WERI-Rb-1 (cell line): ENCODE data around the gene NMNAT1.
A peak's percentile ranks its signal among the peaks of the same experiment; 100 is the strongest.
"Not testable (repeated sequence)": the region's sequence is repeated elsewhere in the genome, so short reads cannot be mapped to it uniquely, and the experiment has no call there.

Experiments
- DNase-seq: peaks from one replicate; pipeline ENCODE4 v3.0.0-alpha.2; 2020
- H3K27ac ChIP-seq: fragments of 250-450 bp; sonication (Bioruptor Pico); 2 replicates; pipeline ENCODE4 v1.5.1; 2020; ENCODE audit warnings: mild to moderate bottlenecking, moderate library complexity
- H3K27me3 ChIP-seq: fragments of 250-450 bp; sonication (Bioruptor Pico); 2 replicates; pipeline ENCODE4 v1.5.1; 2021; ENCODE audit warnings: mild to moderate bottlenecking, low read depth, moderate library complexity; ENCODE audit not compliant: insufficient read depth, severe bottlenecking
- H3K36me3 ChIP-seq: fragments of 250-450 bp; sonication (Bioruptor Pico); 2 replicates; pipeline ENCODE4 v1.5.1; 2020; ENCODE audit warnings: mild to moderate bottlenecking, moderate library complexity
- H3K4me3 ChIP-seq: 2 replicates; pipeline ENCODE4 v1.5.1; 2011; ENCODE audit warnings: low read depth, mild to moderate bottlenecking, control low read depth, low read length
- H3K9me3 ChIP-seq: fragments of 250-450 bp; sonication (Bioruptor Pico); 2 replicates; pipeline ENCODE4 v1.5.1; 2021; ENCODE audit warnings: mild to moderate bottlenecking, moderate library complexity; ENCODE audit not compliant: severe bottlenecking
- TF ChIP-seq, protein P1 (sequence below): IDR thresholded peaks from 2 replicates; pipeline ENCODE4 v1.5.1; 2011; ENCODE audit warnings: low read depth, mild to moderate bottlenecking, control low read depth, inconsistent platforms, low read length

NMNAT1 gene

DNA sequence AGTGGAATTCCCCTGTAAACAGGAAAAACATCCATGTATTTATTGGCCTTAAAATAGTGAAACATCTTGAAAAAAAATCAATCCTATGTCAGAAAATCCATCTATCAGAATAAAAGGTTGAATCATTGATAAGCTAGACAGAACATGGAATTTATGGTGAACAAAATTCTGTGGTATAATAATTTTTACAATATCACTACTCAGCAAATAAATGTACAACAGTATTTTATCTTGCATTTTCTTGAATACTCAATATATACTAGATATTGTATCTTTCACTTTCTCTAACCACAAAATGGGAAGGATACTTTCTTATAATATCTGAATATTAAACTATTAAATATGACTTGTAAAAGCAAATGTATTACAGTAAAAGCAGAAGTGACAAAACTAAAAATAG, 83.8 kb downstream of the NMNAT1 start:
- H3K27me3 ChIP-seq = no peaks in the 10 kb centered on the region
- TF ChIP-seq, protein P1, sequence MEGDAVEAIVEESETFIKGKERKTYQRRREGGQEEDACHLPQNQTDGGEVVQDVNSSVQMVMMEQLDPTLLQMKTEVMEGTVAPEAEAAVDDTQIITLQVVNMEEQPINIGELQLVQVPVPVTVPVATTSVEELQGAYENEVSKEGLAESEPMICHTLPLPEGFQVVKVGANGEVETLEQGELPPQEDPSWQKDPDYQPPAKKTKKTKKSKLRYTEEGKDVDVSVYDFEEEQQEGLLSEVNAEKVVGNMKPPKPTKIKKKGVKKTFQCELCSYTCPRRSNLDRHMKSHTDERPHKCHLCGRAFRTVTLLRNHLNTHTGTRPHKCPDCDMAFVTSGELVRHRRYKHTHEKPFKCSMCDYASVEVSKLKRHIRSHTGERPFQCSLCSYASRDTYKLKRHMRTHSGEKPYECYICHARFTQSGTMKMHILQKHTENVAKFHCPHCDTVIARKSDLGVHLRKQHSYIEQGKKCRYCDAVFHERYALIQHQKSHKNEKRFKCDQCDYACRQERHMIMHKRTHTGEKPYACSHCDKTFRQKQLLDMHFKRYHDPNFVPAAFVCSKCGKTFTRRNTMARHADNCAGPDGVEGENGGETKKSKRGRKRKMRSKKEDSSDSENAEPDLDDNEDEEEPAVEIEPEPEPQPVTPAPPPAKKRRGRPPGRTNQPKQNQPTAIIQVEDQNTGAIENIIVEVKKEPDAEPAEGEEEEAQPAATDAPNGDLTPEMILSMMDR = no peak
- no peaks in the 10 kb centered on the region for H3K36me3 ChIP-seq
- no peak overlapping the region for H3K4me3 ChIP-seq
- no peak for DNase-seq
- peaks cover 11% of the 10 kb centered on the region for H3K9me3 ChIP-seq
- H3K27ac ChIP-seq = no peak overlapping the region

DNA sequence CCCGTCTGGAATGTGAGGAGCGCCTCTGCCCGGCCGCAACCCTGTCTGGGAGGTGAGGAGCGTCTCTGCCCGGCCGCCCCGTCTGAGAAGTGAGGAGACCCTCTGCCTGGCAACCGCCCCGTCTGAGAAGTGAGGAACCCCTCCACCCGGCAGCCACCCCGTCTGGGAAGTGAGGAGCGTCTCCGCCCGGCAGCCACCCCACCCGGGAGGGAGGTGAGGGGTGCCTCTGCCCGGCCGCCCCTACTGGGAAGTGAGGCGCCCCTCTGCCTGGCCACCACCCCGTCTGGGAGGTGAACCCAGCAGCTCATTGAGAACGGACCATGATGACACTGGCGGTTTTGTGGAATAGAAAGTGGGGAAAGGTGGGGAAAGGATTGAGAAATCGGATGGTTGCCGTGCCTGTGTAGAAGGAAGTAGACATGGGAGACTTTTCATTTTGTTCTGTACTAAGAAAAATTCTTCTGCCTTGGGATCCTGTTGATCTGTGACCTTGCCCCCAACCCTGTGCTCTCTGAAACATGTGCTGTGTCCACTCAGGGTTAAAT, 85.8 kb downstream of the NMNAT1 start:
- not testable (repeated sequence) for H3K27me3 ChIP-seq, H3K36me3 ChIP-seq, H3K4me3 ChIP-seq, DNase-seq
- H3K9me3 ChIP-seq = peaks cover 11% of the 10 kb centered on the region
- H3K27ac ChIP-seq = peak overlapping the region; percentile 55

DNA sequence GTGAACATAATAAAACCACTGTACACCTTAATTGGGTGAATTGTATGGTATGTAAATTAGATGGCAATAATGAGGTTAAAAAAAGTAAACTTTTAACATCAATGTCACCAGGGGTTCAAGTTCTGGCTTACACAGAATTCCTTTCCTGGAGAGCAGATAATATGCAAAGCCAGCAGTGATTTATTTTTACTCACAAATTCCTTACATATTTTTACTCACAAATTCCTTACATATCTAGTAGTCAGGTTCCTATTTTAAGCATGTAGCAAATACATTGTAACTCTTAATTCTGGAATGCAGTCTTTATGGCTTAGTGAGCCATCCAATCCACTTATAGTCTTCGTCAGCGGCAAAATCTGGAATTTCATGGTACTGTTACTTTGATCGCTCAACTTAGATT, 88.2 kb downstream of the NMNAT1 start:
- no peaks in the 10 kb centered on the region for H3K27me3 ChIP-seq
- H3K27ac ChIP-seq = no peak overlapping the region
- peaks cover 4% of the 10 kb centered on the region for H3K36me3 ChIP-seq
- peaks cover 5% of the 10 kb centered on the region for H3K9me3 ChIP-seq
- no peak overlapping the region for H3K4me3 ChIP-seq
- TF ChIP-seq, protein P1 = no peak
- no peak for DNase-seq

DNA sequence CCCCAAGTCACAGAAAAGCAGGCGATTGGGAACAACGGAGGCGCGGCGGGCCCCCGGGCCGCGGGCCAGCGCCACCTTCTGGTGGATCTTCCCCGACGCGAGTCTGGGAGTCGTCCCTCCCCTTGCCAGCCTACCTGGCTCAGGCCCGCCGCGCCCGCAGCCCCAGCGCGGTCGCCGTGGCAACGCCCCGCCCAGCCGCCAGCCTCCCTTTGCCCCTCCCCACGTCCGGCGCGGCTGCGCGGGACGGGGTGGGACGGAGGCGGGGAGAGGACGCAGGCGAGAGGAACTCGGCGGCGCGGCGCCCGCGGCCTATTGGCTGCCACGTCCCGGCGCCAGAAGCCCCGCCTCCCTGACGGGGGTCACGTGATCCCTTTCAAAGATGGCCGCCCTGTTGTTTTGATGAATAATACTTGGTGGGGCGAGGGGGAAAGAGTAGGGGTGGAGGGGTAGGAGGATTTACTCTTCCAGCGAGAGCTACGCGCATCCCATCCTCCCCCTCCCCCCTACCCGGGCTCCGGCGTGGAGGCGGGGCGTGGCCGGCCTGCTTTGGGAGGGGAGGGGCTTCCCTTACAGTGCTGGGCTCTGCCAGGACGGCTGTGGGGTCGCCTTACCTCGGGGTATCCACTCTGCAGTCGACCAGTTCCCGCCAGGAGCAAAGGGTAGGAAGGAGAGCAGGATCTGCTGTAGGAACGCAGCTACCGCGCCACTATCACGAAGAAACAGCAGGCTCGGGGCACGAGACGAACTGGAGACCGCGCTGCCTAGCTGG, 89.5 kb downstream of the NMNAT1 start, which contains the start of gene UBE4B:
TSS of gene UBE4B (plus strand) at position 369 of the 769 bp plus-strand sequence. CDS start 713 bp downstream, outside the sequence.
- peak; percentile 98 for DNase-seq
- peaks cover 2% of the 10 kb centered on the region for H3K9me3 ChIP-seq
- TF ChIP-seq, protein P1 = peak; percentile 92
- H3K27ac ChIP-seq = peak within 1 kb of the TSS; percentile 93
- peak within 1 kb of the TSS; percentile 72 for H3K4me3 ChIP-seq
- no peaks in the 10 kb centered on the region for H3K27me3 ChIP-seq
- H3K36me3 ChIP-seq = peaks cover 18% of the 10 kb centered on the region

DNA sequence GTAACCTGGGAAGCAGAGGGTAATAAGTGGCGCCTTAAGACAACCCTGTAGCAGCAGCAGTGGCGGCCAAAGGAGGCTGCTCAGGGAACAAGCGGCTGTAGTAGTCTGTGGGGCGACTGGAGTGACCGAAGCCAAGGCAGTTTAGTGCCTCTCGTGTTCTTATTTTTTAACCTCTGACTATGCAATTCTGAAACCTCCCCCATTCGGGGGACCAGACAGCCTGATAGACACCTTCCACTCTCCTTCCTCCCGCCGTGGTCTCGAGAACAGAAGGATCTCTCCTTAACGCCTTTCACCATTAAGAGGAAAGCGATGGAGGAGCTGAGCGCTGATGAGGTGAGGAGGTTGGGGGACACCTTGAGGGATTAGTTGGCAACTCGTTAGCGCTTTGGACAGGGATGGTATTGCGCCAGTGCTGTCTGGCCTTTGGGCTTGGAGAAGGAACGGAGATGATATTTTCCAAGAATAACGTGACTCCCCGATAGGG, 90.1 kb downstream of the NMNAT1 start:
- DNase-seq = peak; percentile 65
- Histone ChIP-seq H3K9me3 (peaks cover under 1% of the 10 kb centered on the region), H3K27me3 (no peaks in the 10 kb centered on the region), H3K36me3 (peaks cover 24% of the 10 kb centered on the region), H3K4me3 (peak overlapping the region; percentile 72), H3K27ac (peak overlapping the region; percentile 93)
- TF ChIP-seq, protein P1 = peak; percentile 21; the same call in 1 of the 2 replicates
